Activated naive CD4-positive, alpha-beta T cell treated with anti-CD3 and anti-CD28 coated beads, Interleukin-2, amount 50 U/mL, for 16 hours (primary cell): ENCODE results near the gene ADORA3.

Experiments used
- DNase-seq: peaks from one replicate; pipeline ENCODE4 v3.0.0-alpha.2; 2020

ADORA3 gene

GRCh38 chr1:111474521-111474920 is 28.9 kb downstream of the ADORA3 start:
- DNase-seq = no peak

DNA sequence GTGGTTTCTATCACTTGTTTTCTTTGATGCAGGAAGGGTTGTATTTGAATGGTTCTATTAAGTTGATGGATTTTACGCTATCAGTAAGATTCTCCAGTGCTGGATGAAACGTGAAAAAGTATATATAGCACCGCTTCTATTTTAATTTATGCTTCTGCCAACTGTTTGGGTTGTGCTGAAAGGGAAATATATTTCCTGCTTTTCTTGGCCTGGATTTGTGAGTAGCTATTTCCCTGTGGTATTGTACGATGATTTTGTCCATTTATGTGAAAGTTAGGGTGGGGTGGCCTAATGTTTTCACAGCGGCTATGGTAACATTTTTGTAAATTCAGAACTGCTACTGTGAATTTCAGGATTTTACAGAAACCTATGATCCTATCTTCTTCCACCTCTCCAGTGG is 29.3 kb downstream of the ADORA3 start:
- DNase-seq = no peak

- no peak for DNase-seq
These were observed 31.9 kb downstream of the ADORA3 start for GRCh38 chr1:111471538-111471937.

DNA sequence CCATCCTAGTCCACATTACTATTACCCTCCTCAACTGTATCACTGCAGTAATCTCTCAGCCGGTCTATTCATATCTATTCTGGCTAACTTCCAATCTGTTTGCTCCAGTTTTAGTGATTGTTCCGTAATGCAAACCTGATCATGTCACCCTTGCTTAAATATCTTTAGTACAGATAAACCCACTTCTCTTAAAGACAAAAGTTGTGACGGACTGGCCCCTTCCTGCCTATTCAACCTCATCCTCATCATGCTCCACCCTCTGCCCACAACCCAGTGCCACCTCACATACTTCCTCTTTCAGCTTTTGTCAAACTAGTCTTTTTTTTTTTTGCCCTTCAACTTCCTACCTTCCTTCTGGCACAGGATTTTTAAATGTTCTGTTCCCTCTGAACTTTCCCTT is 32.4 kb downstream of the ADORA3 start:
- peak; percentile 52 for DNase-seq

DNA sequence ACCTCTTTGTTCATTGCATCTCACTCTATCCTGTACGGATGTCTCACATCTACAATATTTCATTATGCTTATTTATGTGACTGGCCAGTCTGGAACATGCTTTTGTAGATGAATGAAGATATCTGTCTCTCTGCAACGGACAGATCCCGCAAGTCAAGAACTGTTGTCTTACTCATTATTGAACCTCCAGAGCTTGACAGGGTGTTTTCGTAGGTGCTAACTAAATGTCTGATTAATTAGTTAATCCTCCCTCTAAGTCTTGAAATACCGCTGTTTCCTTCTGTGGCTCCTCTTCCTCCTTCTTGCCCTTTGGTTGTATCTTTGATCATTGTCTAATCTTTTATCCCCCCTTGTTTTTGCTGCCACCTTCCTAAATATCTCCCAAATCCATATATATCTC is 32.8 kb downstream of the ADORA3 start:
- no peak for DNase-seq

DNA sequence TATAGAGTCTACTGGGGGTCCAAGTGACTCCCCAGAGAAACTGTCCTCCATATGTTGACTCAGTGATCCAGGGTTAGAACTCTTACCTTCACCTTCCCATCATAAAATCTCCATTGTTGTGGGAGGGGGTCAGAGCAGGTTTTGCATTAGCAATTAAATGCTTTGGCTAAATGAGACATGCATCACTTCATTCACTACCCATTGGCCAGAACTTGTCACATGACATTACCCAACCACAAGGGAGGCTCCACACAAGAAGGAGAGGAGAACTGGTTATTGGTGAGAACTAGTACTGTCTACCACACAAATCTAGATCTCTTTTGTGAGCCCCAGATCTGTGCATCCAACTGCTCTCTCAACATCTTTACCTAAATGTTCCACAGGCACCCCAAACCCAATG is 33.9 kb downstream of the ADORA3 start:
- no peak for DNase-seq

- no peak for DNase-seq
These were observed 34.7 kb downstream of the ADORA3 start for GRCh38 chr1:111468717-111469100.

DNA sequence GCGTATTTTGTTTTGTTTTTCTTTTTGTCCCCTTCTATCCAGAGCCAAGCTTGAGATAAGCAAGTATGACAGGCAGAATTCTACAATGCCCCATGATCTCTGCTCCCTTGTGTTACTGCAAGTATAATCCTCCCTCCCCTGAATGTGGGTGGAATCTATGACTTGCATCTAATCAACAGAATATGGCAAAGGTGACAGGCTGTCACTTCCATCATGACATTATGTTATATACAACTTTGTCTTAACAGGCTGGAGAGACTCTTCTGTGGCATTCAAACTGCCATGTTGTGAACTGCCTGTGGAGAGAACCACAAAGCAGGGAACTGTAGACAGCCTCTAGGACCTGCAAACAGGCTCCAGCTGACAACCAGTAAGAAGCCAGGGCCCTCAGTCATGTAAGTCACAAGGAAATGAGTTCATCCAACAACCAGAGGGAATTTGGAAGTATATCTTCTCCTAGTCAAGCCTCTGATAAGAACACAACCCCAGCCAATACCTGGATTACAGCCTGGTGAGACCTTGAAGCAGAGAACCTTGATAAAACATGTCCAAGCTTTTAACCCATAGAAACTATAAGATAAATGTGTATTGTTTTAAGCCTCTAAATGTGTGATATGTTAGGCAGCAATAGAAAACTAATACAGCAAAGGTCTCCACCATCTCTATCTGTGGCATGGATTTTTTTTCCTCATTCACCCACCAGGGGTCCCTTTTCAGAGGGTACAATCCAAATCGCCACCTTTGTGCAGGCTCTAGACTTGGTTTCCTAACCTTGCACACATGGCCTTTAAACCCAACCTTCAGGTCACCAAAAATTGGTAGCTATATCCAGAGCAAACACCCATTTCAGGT is 35.3 kb downstream of the ADORA3 start:
- no peak for DNase-seq

- DNase-seq = no peak
These were observed 37.0 kb downstream of the ADORA3 start for GRCh38 chr1:111466480-111466879.

- DNase-seq = no peak
These were observed 37.7 kb downstream of the ADORA3 start for GRCh38 chr1:111465754-111466153.

- no peak for DNase-seq
These were observed 40.3 kb downstream of the ADORA3 start for GRCh38 chr1:111463029-111463683.

DNA sequence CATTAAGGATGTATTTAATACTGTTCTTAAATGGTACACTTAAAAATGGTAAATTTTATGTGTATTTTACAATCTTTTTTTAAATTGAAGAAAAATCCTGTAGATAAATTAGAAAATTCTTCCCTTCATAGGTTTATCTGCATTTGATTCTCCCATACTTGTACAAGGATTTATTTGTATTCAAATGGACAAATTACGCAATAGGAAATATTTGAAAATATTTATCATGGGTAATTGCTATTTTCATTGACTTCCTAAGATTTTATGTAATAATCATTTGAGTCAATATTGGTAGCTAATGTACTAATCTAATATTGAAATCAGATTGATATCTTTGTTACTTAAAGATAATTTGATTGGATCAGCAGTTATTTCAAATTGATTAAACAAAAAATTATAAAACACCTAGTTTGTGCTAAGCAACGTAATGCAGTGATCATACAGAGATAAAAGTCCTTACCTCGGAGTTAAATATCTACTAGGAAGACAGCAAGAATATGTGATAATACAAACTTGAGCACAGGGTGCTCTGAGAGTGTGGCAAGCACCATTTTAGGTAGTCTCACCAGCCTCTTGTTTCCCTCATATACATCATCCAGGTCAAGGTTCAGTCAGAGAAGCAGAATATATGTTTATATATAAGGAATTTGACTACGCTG is 40.9 kb downstream of the ADORA3 start:
- no peak for DNase-seq

GRCh38 chr1:111461765-111462164 is 41.7 kb downstream of the ADORA3 start:
- DNase-seq = no peak

DNA sequence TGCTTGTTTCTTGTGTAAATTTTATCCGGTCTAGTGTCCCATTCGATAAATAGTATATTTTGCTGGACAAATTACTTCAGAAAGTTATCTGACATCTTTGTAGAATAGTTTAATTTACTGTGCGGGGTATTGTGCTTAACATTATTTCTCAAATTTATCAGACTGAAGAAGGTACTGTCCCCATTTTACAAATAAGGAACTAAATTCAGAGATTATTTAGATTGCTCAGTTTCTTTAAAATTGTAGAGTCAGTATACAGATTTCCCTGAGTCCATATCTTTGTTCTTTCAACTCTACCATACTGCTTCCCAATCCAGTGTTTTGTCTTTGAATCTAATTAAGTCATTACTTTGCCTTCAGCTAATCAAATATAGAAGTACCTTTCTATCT is 47.8 kb downstream of the ADORA3 start:
- DNase-seq = no peak

DNA sequence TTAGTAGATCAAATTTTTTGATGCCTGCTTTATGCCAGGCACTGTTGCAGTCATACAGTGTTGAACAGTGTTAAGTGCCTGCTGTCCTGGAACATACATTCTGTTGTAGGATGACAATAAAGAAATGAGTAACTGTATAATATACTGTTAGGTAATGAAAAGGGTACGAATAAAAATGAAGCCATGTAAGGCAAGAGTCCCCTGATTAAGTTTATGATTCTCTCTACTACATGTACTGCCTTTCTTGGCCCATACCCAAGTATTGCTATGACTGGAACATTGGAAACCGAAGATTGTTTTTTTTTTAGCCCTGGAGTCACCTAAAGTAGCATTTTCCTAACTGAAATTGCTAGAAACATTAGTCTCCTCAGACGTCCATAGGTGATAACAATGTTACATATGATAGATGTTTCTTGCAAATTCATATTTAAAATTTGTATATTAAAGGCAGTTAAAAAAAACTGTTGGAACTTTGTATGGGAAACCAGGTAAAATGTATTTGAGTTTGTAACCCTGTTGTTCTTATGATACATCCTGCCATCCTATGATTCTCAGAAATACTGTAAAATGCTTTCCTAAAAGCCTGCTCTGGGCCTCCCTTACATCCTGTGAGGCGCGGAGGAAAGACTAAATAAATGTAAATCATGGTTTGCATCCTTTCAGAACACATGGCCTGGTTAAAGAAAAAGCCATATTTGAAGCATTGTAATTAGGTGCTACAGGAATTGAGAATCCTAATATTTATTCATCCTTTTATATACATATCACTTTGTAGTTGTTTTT is 48.4 kb downstream of the ADORA3 start:
- DNase-seq = no peak

- no peak for DNase-seq
These were observed 49.7 kb downstream of the ADORA3 start for GRCh38 chr1:111453706-111454105.

DNA sequence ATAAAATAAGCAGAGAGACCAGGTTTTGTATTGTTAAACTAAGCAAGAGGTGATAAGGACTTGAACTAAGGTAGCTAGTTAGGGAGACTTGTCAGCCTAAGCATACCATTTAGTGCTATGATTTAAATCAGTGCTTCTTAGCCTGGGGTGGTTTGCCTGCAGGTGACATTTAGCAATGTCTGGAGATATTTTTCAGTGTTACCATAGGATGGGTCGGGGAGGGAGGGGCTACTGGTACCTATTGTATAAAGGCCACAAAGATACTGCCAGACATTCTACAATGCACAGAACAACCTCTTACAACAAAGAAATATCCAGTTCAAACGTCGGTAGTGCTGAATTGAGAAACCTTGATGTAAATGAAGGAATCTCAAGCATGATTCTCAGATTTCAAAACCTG is 50.9 kb downstream of the ADORA3 start:
- DNase-seq = no peak

DNA sequence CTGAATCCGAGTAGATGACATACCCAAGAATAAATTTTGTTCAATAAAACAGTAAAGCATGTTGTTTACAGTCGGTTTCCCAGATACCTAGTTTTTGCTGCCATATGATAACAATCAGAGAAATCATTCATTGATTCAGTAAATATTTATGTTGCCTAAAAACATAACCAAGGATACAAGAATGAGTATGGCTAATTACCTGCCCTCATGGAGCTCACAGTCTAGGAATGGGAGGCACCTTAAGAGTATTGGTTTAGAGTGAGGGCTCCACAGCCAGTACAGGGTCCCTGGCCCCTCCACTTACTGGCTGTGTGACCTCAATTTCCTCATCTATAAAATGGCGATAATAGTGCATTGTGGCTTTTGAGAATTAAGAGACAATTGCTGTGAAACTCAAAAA is 53.2 kb downstream of the ADORA3 start:
- DNase-seq = no peak

- no peak for DNase-seq
These were observed 53.8 kb downstream of the ADORA3 start for GRCh38 chr1:111449703-111450017.
